ENCODE results near the gene AFF4. TPM values are rescaled to one million over a fixed set of nuclear protein-coding genes. Genes with fewer than 3 reads are reported as not detected.

AFF4 gene
- total RNA-seq, 2 experiments from 2014 or later: 97.9 to 103 TPM

- Mint-ChIP-seq H3K9me3 (no peaks in the 10 kb centered on the region), H3K36me3 (ENCODE audit: low read depth) (peaks cover 85% of the 10 kb centered on the region), H3K4me1 (ENCODE audit: low read depth) (no peaks in the 10 kb centered on the region), H3K27ac (no peak overlapping the region), H3K4me3 (no peak overlapping the region), H3K27me3 (no peaks in the 10 kb centered on the region)
- DNase-seq: no peak
- POLR2A ChIA-PET: no interaction called here
- Histone ChIP-seq H3K4me1 (ENCODE audit: insufficient read depth, low read length) (no peaks in the 10 kb centered on the region), H3K36me3 (ENCODE audit: insufficient read depth, low read length) (peaks cover 79% of the 10 kb centered on the region), H3K9me3 (ENCODE audit: control insufficient read depth in 1 of 2, insufficient read depth in 1 of 2, low read length in 2 of 2) (no peaks in the 10 kb centered on the region), H3K4me3 (ENCODE audit: low read length) (no peak overlapping the region), H3K27me3 (ENCODE audit: control insufficient read depth in 1 of 2, insufficient read depth in 2 of 2, low read length in 2 of 2) (no peaks in the 10 kb centered on the region), H3K27ac (ENCODE audit: low read depth in 1 of 2, low read length in 2 of 2) (no peak overlapping the region)
- no peak for TF ChIP-seq CTCF (IDR thresholded peaks at IDR 0.05)
- intact Hi-C loops (cut with DNase I, micrococcal nuclease): no loop called here
- CTCF ChIA-PET: interaction anchor here (1.3 to 1.7 kb wide), 2 partner anchors 12 to 21 kb away, joined by 3 to 6 read pairs; no protein-coding TSS in a partner anchor
- ATAC-seq (ENCODE audit: poor library complexity): no peak
Observed at GRCh38 chr5:132895719-132896305, 67.6 kb downstream of the AFF4 start.

- Histone ChIP-seq H3K9me3 (ENCODE audit: control insufficient read depth in 1 of 2, insufficient read depth in 1 of 2, low read length in 2 of 2) (no peaks in the 10 kb centered on the region), H3K4me3 (ENCODE audit: low read length) (no peak overlapping the region), H3K27ac (ENCODE audit: low read depth in 1 of 2, low read length in 2 of 2) (no peak overlapping the region), H3K4me1 (ENCODE audit: insufficient read depth, low read length) (no peaks in the 10 kb centered on the region), H3K36me3 (ENCODE audit: insufficient read depth, low read length) (peaks cover 93% of the 10 kb centered on the region), H3K27me3 (ENCODE audit: control insufficient read depth in 1 of 2, insufficient read depth in 2 of 2, low read length in 2 of 2) (no peaks in the 10 kb centered on the region)
- Mint-ChIP-seq H3K27ac (no peak overlapping the region), H3K36me3 (ENCODE audit: low read depth) (peaks cover 88% of the 10 kb centered on the region), H3K27me3 (no peaks in the 10 kb centered on the region), H3K4me3 (no peak overlapping the region), H3K4me1 (ENCODE audit: low read depth) (no peaks in the 10 kb centered on the region), H3K9me3 (no peaks in the 10 kb centered on the region)
- intact Hi-C loops (cut with DNase I, micrococcal nuclease): no loop called here
- ATAC-seq (ENCODE audit: poor library complexity): no peak
- no peak for DNase-seq
- TF ChIP-seq CTCF (IDR thresholded peaks at IDR 0.05): no peak
- CTCF ChIA-PET: interaction anchor here (0.7 kb wide), 1 partner anchor 136 kb away, joined by 5 read pairs; no protein-coding TSS in a partner anchor
- POLR2A ChIA-PET: no interaction called here
Observed at GRCh38 chr5:132890817-132891216, 72.6 kb downstream of the AFF4 start.

- Mint-ChIP-seq H3K4me1 (ENCODE audit: low read depth) (no peaks in the 10 kb centered on the region), H3K27ac (no peak overlapping the region)
- no peak for TF ChIP-seq CTCF (IDR thresholded peaks at IDR 0.05)
Observed at GRCh38 chr5:132889501-132889900, 73.9 kb downstream of the AFF4 start.

More at GRCh38 chr5:132889501-132889900, 73.9 kb downstream of the AFF4 start:
- no peak for DNase-seq
- ATAC-seq (ENCODE audit: poor library complexity): no peak
- no peak overlapping the region for H3K4me3 ChIP-seq (ENCODE audit: low read length)
- H3K27me3 ChIP-seq (ENCODE audit: control insufficient read depth in 1 of 2, insufficient read depth in 2 of 2, low read length in 2 of 2): no peaks in the 10 kb centered on the region
- H3K27ac ChIP-seq (ENCODE audit: low read depth in 1 of 2, low read length in 2 of 2): no peak overlapping the region
- H3K36me3 ChIP-seq (ENCODE audit: insufficient read depth, low read length): peaks cover 85% of the 10 kb centered on the region
- Mint-ChIP-seq H3K4me3 (no peak overlapping the region), H3K36me3 (ENCODE audit: low read depth) (peaks cover 86% of the 10 kb centered on the region), H3K27me3 (no peaks in the 10 kb centered on the region), H3K9me3 (no peaks in the 10 kb centered on the region)
- intact Hi-C loops (cut with DNase I, micrococcal nuclease): no loop called here
- CTCF ChIA-PET: no interaction called here
- POLR2A ChIA-PET: no interaction called here
- H3K4me1 ChIP-seq (ENCODE audit: insufficient read depth, low read length): no peaks in the 10 kb centered on the region
- no peaks in the 10 kb centered on the region for H3K9me3 ChIP-seq (ENCODE audit: control insufficient read depth in 1 of 2, insufficient read depth in 1 of 2, low read length in 2 of 2)

All from CD4-positive, alpha-beta T cell (primary cell).